K562 (cell line): ENCODE measurements around the gene ABHD17C. TPM values are rescaled to one million over a fixed set of nuclear protein-coding genes. Genes with fewer than 3 reads are reported as not detected.

Experiments used
- ATAC-seq: fragments of 200-7000 bp; cut with Tn5 transposase; 3 replicates; pipeline ENCODE4 v1.9.1; 2020; ENCODE audit warnings: moderate library complexity
- BruUV-seq: library from RNA; stranded (reverse); fragments of 400-500 nt; replicated peaks from 2 replicates; lab custom pipeline; 2021; lab: Mats Ljungman, UMichigan
- CTCF ChIA-PET: fragments of 300-600 bp; formaldehyde crosslinking; extraction: SDS; loops from one replicate; lab custom pipeline; 2021; ENCODE audit warnings: low intra/inter-chr PET ratio; lab: Yijun Ruan, JAX
- POLR2A ChIA-PET: fragments of 300-600, 350-650 bp; sonication (Branson Sonifier 250); formaldehyde crosslinking; extraction: SDS; loops from one replicate; lab custom pipeline; 2021; ENCODE audit warnings: antibody characterized with exemption, inconsistent platforms; lab: Yijun Ruan, JAX
- DNase-seq, 4 experiments: peaks; one replicate each; pipeline versions ENCODE4 v3.0.0 to v3.0.0-alpha.2; 2011 to 2018; ENCODE audit warnings: low spot score in 3 of 4, mixed read lengths in 3 of 4; ENCODE audit errors: extremely low read depth in 1 of 4
- FAIRE-seq: peaks from 2 replicates; lab custom pipeline; 2011; peaks lifted over from hg19 to GRCh38; lab: Jason Lieb, UNC
- H2AFZ ChIP-seq: 2 replicates; pipeline ENCODE4 v1.6.0; 2011; ENCODE audit warnings: low read depth, low read length, control low read depth, inconsistent platforms
- H3K27ac ChIP-seq: fragments of 200-600 bp; 3 replicates; pipeline ENCODE4 v1.8.0; 2011; ENCODE audit warnings: low read depth, mild to moderate bottlenecking, control low read depth, inconsistent platforms, low read length, moderate library complexity, mixed read lengths; ENCODE audit errors: extremely low read depth
- H3K27me3 ChIP-seq, 2 experiments: fragments of 300-600 bp in 1 of 2; 2 replicates in 1 of 2; 3 replicates in 1 of 2; pipeline versions ENCODE4 v1.6.0 to v1.8.0; 2011; ENCODE audit warnings: inconsistent platforms in 2 of 2, low read length in 2 of 2, mild to moderate bottlenecking in 1 of 2, mixed read lengths in 1 of 2, moderate library complexity in 1 of 2; ENCODE audit not compliant: control insufficient read depth in 2 of 2, insufficient read depth in 2 of 2
- H3K36me3 ChIP-seq: fragments of 300-600 bp; 3 replicates; pipeline ENCODE4 v1.8.0; 2011; ENCODE audit warnings: mild to moderate bottlenecking, low read length, inconsistent platforms; ENCODE audit not compliant: control insufficient read depth, insufficient read depth
- H3K4me1 ChIP-seq, 2 experiments: fragments of 200-600 bp in 1 of 2; replicated peaks in 1 of 2; 2 replicates in 1 of 2; 3 replicates in 1 of 2; pipeline versions ENCODE4 v1.5.1 to v1.8.0; 2011; ENCODE audit warnings: inconsistent platforms in 2 of 2, low read length in 2 of 2, mild to moderate bottlenecking in 1 of 2, mixed read lengths in 1 of 2, moderate library complexity in 1 of 2; ENCODE audit not compliant: control insufficient read depth in 2 of 2, insufficient read depth in 2 of 2
- H3K4me2 ChIP-seq: 2 replicates; pipeline ENCODE4 v1.6.1; 2011; ENCODE audit warnings: low read length, control low read depth, inconsistent platforms, mixed read lengths; ENCODE audit not compliant: insufficient read depth
- H3K4me3 ChIP-seq: fragments of 200-600 bp; sonication (generic), shearing (Covaris generic); 2 replicates; pipeline ENCODE4 v1.5.1; 2016; ENCODE audit warnings: control low read depth, inconsistent platforms
- H3K79me2 ChIP-seq: fragments of 200-600 bp; 3 replicates; pipeline ENCODE4 v1.8.0; 2011; ENCODE audit warnings: low read length, inconsistent platforms; ENCODE audit not compliant: control insufficient read depth, insufficient read depth
- H3K9ac ChIP-seq, 2 experiments: 2 replicates each; pipeline versions ENCODE4 v1.6.0 to v1.6.1; 2011; ENCODE audit warnings: low read depth in 2 of 2, low read length in 2 of 2, control low read depth in 1 of 2, inconsistent platforms in 1 of 2, mild to moderate bottlenecking in 1 of 2, mixed read lengths in 1 of 2; ENCODE audit not compliant: insufficient read depth in 1 of 2
- H3K9me1 ChIP-seq: one replicate; pipeline ENCODE4 v1.6.0; 2011; ENCODE audit warnings: inconsistent platforms, mild to moderate bottlenecking, low read length, moderate library complexity; ENCODE audit not compliant: control insufficient read depth, insufficient read depth
- H3K9me3 ChIP-seq: replicated peaks from 2 replicates; pipeline ENCODE4 v1.5.1; 2011; ENCODE audit warnings: low read depth, low read length, inconsistent platforms; ENCODE audit not compliant: control insufficient read depth, insufficient read depth
- H4K20me1 ChIP-seq: replicated peaks from 2 replicates; pipeline ENCODE4 v1.6.1; 2011; ENCODE audit warnings: low read length, inconsistent platforms, mixed read lengths; ENCODE audit not compliant: control insufficient read depth, insufficient read depth
- CBX2 ChIP-seq: fragments of 200-600 bp; sonication (generic); IDR thresholded peaks from one replicate; pipeline ENCODE4 v1.6.1; 2012; ENCODE audit warnings: mild to moderate bottlenecking, low read length, inconsistent platforms; ENCODE audit not compliant: insufficient read depth, poor library complexity, severe bottlenecking
- COPS2 ChIP-seq: fragments of 450-650 bp; conservative IDR thresholded peaks from 2 replicates; pipeline ENCODE4 v1.6.1; 2016; ENCODE audit warnings: mild to moderate bottlenecking, moderate library complexity
- EZH2 ChIP-seq: IDR thresholded peaks from 2 replicates; pipeline ENCODE4 v1.6.1; 2012; ENCODE audit warnings: low read depth, mild to moderate bottlenecking, inconsistent platforms, low read length, borderline replicate concordance
- FOS ChIP-seq: IDR thresholded peaks from 3 replicates; pipeline ENCODE4 v1.6.1; 2011; ENCODE audit not compliant: insufficient read length; ENCODE audit errors: extremely low read depth
- HDAC3 ChIP-seq: fragments of 450-650 bp; IDR thresholded peaks from 2 replicates; pipeline ENCODE4 v1.6.1; 2018; ENCODE audit warnings: borderline replicate concordance, mild to moderate bottlenecking, moderate library complexity; ENCODE audit not compliant: partially characterized antibody
- MCM2 ChIP-seq: fragments of 450-650 bp; IDR thresholded peaks from 2 replicates; pipeline ENCODE4 v1.6.1; 2017; ENCODE audit warnings: low read depth, mild to moderate bottlenecking
- NBN ChIP-seq: fragments of 450-650 bp; IDR thresholded peaks from 2 replicates; pipeline ENCODE4 v1.6.1; 2016; ENCODE audit warnings: low read depth, mild to moderate bottlenecking
- NR3C1 ChIP-seq: sonication (generic); formaldehyde crosslinking; IDR thresholded peaks from 2 replicates; pipeline ENCODE4 v1.8.1; 2022; ENCODE audit warnings: missing genetic modification reagents
- SFPQ ChIP-seq: fragments of 200-400 bp; formaldehyde crosslinking; IDR thresholded peaks from 2 replicates; pipeline ENCODE4 v1.6.1; 2017; ENCODE audit warnings: mild to moderate bottlenecking, low read depth, low read length, moderate library complexity
- SLC30A9 ChIP-seq: fragments of 250-450 bp; sonication (Bioruptor Pico); IDR thresholded peaks from 2 replicates; pipeline ENCODE4 v1.8.0; 2022; ENCODE audit warnings: mild to moderate bottlenecking, moderate library complexity
- TAF7 ChIP-seq: fragments of 450-650 bp; IDR thresholded peaks from 2 replicates; pipeline ENCODE4 v1.6.1; 2016; ENCODE audit warnings: missing genetic modification characterization, missing compliant biosample characterization
- ZNF12 ChIP-seq: sonication (generic); formaldehyde crosslinking; IDR thresholded peaks from 2 replicates; pipeline ENCODE4 v1.4.0; 2020; ENCODE audit warnings: mild to moderate bottlenecking, missing genetic modification reagents
- ZNF124 ChIP-seq: sonication (generic); formaldehyde crosslinking; IDR thresholded peaks from 2 replicates; pipeline ENCODE4 v1.8.1; 2022; ENCODE audit warnings: missing genetic modification reagents
- ZNF143 ChIP-seq: sonication (generic); formaldehyde crosslinking; IDR thresholded peaks from 2 replicates; pipeline ENCODE4 v1.9.0; 2022; ENCODE audit warnings: mild to moderate bottlenecking, missing genetic modification reagents
- ZNF830 ChIP-seq: fragments of 250-450 bp; sonication (Bioruptor Pico); IDR thresholded peaks from 2 replicates; pipeline ENCODE4 v1.5.0; 2021; ENCODE audit warnings: mild to moderate bottlenecking
- WGBS: fragments of 100-300 bp; shearing (Covaris generic); methylation state at CpG from one replicate; pipeline ENCODE4 v1.1.6; 2016; ENCODE audit warnings: low coverage, mixed read lengths; ENCODE audit not compliant: insufficient coverage; ENCODE audit errors: missing lambda C conversion rate; 5-methylcytosine and 5-hydroxymethylcytosine counted together
- in situ Hi-C: fragments of 300-500 bp; cut with MboI; formaldehyde crosslinking; loops from 4 replicates; pipeline ENCODE4 v1.15.0; 2018; ENCODE audit warnings: inconsistent platforms, mixed read lengths
- intact Hi-C: fragments of 100-400 bp; cut with micrococcal nuclease; formaldehyde crosslinking; loops from 2 replicates; pipeline ENCODE4 v1.14.2; 2022
- polyA plus RNA-seq, 8 experiments: library from polyadenylated mRNA; depleted of rRNA in 4 of 8; stranded (reverse) in 5 of 8; unstranded in 3 of 8; fragments of >200 nt; fragmentation: Nextera tagmentation in 2 of 8; fragmentation: Illumina TruSeq in 1 of 8; extraction: Ambion mirVana in 2 of 8; extraction: Trizol in 1 of 8; gene quantifications; 2 replicates each; pipeline versions ENCODE4 v1.2.1 to v1.2.3, GENCODE V29; 2011 to 2014; ENCODE audit warnings: inconsistent platforms in 1 of 8, missing spikeins in 1 of 8
- total RNA-seq, 7 experiments: library from RNA; depleted of rRNA in 6 of 7; stranded (reverse); fragments of >200 nt in 6 of 7; fragmentation: Illumina TruSeq in 2 of 7; extraction: Trizol in 2 of 7; gene quantifications; 2 replicates each; pipeline versions ENCODE4 v1.2.1 to v1.2.3, GENCODE V29; 2011 to 2021; ENCODE audit warnings: low replicate concordance in 1 of 7
- TF ChIP-seq, protein P1 (sequence below): fragments of 450-650 bp; IDR thresholded peaks from 2 replicates; pipeline ENCODE4 v1.6.1; 2018; ENCODE audit not compliant: partially characterized antibody

Gene ABHD17C
- total and polyA plus RNA-seq, 9 of the 15 experiments (the other 6 are each of a cell fraction or from before 2014, with no cell fraction given) = 0.04 to 0.42 (median 0.19) TPM; not detected in 1

DNA sequence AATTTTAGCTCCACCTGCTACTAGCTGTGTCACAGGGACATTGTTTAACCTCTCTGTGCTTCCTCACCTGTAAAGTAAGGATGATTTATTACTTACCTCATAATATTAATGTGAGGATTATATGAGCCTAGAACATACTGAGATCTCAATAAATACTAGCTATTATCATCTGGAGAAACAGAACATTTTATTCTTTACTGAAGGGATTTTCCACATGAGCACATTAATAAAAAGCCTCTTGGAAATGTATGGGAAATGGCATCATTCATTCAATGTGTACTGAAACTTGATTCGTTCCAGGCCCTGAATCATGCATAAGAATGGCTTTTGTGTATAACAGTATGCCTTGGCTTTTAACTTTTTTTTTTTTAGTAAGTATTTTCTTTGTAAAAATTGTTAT, 73.0 kb downstream of the ABHD17C start:
- Histone ChIP-seq H3K27ac (no peak overlapping the region), H3K27me3 (peaks cover 3 to 19% of the 10 kb centered on the region in 2 experiments; a peak in 3 of 5 replicates), H2AFZ (no peak overlapping the region), H4K20me1 (no peaks in the 10 kb centered on the region), H3K9ac (no peak overlapping the region), H3K4me3 (no peak overlapping the region), H3K9me3 (no peaks in the 10 kb centered on the region; the same call in 1 of the 2 replicates), H3K4me1 (no peaks in the 10 kb centered on the region), H3K36me3 (no peaks in the 10 kb centered on the region), H3K79me2 (no peaks in the 10 kb centered on the region), H3K9me1 (no peaks in the 10 kb centered on the region)
- ATAC-seq = no peak
- WGBS = 0% methylated on average over 1 of the region's 1 CpG
- intact Hi-C loops (no loop called here), in situ Hi-C loops (no loop called here)
- CTCF ChIA-PET = no interaction called here
- POLR2A ChIA-PET = no interaction called here
- no peak for DNase-seq
- FAIRE-seq = no peak
- no TSS peak for BruUV-seq
- TF ChIP-seq NR3C1 (CRISPR knock-in tag) (no peak), FOS (no peak), ZNF830 (no peak), ZNF124 (CRISPR knock-in tag) (no peak), ZNF12 (no peak), SFPQ (no peak), TAF7 (tag) (no peak), ZNF143 (CRISPR knock-in tag) (no peak), MCM2 (no peak), COPS2 (no peak), NBN (no peak), HDAC3 (no peak), SLC30A9 (no peak), CBX2 (no peak), EZH2 (no peak)
- TF ChIP-seq, protein P1, sequence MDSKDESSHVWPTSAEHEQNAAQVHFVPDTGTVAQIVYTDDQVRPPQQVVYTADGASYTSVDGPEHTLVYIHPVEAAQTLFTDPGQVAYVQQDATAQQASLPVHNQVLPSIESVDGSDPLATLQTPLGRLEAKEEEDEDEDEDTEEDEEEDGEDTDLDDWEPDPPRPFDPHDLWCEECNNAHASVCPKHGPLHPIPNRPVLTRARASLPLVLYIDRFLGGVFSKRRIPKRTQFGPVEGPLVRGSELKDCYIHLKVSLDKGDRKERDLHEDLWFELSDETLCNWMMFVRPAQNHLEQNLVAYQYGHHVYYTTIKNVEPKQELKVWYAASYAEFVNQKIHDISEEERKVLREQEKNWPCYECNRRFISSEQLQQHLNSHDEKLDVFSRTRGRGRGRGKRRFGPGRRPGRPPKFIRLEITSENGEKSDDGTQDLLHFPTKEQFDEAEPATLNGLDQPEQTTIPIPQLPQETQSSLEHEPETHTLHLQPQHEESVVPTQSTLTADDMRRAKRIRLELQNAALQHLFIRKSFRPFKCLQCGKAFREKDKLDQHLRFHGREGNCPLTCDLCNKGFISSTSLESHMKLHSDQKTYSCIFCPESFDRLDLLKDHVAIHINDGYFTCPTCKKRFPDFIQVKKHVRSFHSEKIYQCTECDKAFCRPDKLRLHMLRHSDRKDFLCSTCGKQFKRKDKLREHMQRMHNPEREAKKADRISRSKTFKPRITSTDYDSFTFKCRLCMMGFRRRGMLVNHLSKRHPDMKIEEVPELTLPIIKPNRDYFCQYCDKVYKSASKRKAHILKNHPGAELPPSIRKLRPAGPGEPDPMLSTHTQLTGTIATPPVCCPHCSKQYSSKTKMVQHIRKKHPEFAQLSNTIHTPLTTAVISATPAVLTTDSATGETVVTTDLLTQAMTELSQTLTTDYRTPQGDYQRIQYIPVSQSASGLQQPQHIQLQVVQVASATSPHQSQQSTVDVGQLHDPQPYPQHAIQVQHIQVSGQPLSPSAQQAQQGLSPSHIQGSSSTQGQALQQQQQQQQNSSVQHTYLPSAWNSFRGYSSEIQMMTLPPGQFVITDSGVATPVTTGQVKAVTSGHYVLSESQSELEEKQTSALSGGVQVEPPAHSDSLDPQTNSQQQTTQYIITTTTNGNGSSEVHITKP = no peak
- TF ChIP-seq, all 486 proteins: peak for 0
- H3K4me2 ChIP-seq = no peak overlapping the region
